Measurements from ENCODE around the gene FAM131A.
"Not testable (repeated sequence)": the region's sequence is repeated elsewhere in the genome, so short reads cannot be mapped to it uniquely, and the experiment has no call there.

Gene FAM131A

DNA sequence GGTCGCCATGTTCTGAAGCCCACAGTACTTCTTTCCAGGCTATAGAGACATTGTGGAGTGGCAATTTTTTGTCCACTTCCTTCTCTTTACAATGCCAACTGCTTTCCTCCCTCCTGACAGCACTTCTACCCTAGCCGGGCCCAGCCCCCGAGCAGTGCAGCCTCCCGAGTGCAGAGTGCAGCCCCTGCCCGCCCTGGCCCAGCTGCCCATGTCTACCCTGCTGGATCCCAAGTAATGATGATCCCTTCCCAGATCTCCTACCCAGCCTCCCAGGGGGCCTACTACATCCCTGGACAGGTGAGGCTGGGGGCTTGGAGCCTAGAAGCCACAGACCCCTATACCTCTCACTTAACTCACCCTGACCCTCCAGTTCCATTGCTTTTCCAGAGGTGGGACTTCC is 20.2 kb upstream of the FAM131A start:
- no peak for DNase-seq

DNA sequence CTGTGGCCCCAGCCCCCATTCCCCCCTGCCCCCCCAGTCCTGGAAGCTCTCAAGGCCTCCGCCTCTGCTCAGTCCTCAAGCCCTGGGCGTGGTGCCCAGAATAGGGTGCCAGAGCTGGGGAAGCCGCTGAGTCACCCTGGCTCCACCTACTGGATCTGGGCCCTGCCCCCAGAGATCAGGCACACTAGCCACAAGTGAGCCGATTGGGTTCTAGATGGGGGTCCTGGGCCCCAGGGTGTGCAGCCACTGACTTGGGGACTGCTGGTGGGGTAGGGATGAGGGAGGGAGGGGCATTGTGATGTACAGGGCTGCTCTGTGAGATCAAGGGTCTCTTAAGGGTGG is 17.3 kb upstream of the FAM131A start:
- DNase-seq: peak in 1 of 2 experiments; percentile 17

DNA sequence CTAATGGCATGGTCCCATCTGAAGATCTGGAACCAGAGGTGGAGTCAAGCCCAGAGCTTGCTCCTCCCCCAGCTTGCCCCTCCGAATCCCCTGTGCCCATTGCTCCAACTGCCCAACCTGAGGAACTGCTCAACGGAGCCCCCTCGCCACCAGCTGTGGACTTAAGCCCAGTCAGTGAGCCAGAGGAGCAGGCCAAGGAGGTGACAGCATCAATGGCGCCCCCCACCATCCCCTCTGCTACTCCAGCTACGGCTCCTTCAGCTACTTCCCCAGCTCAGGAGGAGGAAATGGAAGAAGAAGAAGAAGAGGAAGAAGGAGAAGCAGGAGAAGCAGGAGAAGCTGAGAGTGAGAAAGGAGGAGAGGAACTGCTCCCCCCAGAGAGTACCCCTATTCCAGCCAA is 15.7 kb upstream of the FAM131A start:
- no peak for DNase-seq

DNA sequence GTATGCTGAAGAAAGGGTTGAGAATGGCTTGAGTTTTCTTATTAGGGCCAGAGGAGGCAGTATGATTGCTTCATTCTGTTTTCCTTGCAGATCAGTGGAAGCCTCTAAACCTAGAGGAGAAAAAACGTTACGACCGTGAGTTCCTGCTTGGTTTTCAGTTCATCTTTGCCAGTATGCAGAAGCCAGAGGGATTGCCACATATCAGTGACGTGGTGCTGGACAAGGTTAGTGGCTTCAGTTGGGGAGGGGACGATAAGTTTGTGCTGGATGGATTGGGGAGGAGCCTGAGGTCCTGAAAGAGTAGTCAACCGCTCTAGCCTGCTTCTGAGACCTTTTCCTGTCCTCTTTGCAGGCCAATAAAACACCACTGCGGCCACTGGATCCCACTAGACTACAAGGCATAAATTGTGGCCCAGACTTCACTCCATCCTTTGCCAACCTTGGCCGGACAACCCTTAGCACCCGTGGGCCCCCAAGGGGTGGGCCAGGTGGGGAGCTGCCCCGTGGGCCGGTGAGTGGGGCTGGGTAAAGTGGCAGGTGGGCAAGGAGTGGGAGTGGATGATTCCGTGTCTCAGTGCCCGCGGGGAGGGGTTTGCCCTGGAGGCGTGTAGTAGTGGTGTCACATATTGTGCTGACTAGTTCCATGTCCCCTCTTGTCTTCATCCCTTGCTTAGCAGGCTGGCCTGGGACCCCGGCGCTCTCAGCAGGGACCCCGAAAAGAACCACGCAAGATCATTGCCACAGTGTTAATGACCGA is 14.5 kb upstream of the FAM131A start:
- no peak for DNase-seq

DNA sequence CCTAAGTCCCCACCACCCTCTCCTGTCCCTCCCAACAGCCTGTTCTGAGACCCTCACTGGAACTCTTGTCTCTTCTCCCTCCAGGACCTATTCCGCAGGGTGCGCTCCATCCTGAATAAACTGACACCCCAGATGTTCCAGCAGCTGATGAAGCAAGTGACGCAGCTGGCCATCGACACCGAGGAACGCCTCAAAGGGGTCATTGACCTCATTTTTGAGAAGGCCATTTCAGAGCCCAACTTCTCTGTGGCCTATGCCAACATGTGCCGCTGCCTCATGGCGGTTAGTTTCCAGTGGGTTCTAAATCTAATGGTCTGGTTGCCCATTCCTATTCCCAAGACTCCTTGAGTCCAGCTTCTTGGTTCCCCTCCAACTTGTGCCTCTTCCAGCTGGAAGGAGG is 13.7 kb upstream of the FAM131A start:
- no peak for DNase-seq

DNA sequence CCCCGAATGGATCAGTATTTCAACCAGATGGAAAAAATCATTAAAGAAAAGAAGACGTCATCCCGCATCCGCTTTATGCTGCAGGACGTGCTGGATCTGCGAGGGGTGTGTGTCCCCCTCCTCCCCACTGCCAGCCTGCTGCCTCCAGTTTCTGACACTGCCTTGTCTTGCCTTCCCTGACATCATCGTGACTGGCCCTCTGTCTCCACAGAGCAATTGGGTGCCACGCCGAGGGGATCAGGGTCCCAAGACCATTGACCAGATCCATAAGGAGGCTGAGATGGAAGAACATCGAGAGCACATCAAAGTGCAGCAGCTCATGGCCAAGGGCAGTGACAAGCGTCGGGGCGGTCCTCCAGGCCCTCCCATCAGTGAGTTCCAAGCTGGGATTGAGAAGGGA is 12.1 kb upstream of the FAM131A start:
- DNase-seq: no peak

DNA sequence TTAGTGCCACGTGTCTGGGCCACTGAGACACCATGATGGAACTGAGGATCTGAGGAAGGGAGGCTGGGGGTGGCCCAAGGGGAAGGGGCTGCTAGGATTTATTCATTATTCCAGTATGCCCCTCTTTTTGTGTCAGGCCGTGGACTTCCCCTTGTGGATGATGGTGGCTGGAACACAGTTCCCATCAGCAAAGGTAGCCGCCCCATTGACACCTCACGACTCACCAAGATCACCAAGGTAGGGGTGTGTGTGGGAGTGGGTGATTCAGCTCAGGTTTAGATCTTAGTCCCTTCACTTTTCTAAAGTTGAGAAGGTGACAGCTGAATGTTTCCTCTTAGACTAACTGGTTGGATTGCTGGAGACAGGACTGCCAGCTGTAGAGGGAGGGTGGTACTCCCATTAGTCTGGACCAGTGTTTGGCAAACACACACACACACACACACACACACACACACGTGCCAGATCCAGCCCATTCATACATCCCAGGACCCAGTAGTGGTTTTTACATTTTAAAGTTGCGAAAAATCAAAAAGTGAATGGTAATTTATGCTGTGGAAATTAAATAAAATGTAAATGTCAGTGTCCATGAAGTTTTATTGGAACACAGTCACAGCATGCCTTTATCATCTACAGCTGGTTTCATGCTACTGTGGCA is 11.6 kb upstream of the FAM131A start:
- DNase-seq: no peak

DNA sequence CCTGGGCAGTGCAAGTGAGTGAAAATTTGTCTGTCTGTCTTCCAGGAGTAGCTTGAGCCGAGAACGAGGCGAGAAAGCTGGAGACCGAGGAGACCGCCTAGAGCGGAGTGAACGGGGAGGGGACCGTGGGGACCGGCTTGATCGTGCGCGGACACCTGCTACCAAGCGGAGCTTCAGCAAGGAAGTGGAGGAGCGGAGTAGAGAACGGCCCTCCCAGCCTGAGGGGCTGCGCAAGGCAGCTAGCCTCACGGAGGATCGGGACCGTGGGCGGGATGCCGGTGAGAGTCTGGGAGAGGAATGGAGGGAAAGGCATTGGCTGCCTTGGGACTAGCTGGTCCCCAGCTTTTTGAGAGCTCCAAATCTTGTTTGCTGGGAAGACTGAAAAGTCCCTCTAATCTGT is 10.2 kb upstream of the FAM131A start:
- no peak for DNase-seq

DNA sequence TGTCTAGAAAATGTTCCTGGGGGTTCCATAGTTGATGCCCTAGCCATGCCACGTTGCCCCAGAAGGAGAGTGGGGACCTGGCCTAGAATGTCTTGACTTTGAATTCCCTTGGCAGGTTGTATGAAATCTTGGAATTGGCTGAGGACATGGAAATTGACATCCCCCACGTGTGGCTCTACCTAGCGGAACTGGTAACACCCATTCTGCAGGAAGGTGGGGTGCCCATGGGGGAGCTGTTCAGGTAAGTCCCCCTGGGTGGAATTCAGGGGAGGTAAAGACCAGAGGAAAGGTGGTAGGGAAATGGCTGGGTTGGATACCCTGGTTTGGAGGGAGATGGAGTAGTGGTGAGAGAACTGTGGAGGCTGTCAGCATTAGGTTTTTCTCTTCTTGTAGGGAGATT is 8.9 kb upstream of the FAM131A start:
- no peak for DNase-seq

DNA sequence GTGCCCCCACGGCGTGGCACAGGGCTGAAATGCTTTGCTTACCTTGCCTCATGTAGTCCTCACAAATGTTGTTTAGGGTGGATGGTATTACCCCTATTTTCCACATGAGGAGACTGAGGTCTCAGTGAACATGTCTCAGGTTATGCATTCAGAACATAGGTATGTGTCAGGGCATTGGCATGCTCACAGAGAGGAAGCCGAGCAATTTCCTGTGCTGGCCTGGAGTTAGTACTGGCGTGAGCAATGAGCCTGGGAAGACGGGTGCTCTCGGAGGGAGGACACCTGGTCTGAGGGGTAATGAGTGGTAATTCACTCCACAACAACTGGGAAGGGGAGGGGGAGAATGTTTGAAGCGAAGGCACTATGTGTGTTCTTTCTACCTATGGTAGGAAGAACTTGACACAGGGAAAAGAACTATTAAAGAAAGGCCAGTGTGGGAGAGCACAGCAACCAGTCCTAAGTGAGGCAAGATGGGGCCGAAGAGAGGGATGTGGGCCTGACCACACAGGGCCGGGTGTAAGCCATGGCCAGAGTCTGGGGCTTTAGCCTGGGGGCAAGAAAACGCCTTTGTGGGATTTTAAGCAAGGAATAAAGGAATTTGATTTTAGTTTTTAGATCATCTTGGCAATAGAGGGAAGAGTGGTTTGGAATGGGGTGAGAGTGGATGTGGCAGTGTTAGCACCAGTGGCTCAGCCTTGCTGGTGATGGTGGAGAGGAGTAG is 4.9 kb upstream of the FAM131A start:
- DNase-seq: no peak

DNA sequence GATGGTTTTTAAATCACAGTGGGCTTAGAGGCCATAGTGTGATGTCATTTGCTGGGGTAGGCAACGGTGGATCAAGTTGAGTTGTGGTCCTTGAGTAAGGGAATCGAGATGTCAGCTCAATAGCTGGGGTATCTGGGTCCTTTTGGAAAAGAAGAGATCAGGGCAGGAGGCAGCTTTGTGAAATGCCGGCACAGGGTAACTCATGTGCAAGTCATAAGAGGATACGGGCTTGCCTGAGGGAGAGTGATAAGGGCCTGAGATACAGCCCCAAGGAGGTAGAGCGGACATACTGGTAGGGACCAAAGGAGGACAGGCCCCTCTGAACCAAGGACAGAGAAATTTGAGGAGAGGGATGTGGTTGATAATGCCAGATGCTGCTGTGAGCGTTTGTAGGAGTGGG is 4.2 kb upstream of the FAM131A start:
- DNase-seq: no peak

DNA sequence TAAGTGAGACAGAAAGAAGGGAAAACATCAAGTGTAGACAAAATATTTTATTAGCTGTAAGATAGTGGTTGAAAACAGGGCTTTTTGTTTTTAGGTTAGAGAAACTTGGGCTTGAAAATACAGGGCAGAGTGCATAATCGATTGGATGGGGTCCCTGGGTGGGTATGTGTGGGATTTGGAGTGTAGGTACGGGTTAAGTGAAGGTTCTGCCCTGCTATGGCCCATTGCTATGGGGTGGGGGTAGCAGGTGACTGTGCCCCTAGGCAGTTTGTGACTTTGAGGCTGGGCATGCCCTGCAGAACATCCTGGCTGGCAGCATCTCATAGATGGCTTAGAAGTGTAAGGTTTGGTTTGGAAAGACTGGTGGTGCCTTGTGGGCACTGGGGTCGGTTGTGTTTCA is 3.7 kb upstream of the FAM131A start:
- no peak for DNase-seq

DNA sequence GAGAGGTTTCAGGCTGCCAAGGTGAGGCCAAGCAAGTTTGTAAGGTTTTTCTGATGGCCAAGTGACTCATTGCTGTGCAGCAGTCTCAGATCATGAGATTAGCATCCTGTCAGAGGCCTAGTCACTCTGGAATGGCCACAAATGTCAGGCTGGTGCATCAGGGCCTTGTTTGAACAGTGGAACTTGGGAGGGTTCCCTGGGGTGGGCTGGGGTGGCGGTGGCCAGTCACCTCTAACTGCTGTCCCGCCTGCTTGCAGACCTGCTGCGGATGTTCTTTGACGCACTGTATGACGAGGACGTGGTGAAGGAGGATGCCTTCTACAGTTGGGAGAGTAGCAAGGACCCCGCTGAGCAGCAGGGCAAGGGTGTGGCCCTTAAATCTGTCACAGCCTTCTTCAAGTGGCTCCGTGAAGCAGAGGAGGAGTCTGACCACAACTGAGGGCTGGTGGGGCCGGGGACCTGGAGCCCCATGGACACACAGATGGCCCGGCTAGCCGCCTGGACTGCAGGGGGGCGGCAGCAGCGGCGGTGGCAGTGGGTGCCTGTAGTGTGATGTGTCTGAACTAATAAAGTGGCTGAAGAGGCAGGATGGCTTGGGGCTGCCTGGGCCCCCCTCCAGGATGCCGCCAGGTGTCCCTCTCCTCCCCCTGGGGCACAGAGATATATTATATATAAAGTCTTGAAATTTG is 2.8 kb upstream of the FAM131A start:
- no peak for DNase-seq

DNA sequence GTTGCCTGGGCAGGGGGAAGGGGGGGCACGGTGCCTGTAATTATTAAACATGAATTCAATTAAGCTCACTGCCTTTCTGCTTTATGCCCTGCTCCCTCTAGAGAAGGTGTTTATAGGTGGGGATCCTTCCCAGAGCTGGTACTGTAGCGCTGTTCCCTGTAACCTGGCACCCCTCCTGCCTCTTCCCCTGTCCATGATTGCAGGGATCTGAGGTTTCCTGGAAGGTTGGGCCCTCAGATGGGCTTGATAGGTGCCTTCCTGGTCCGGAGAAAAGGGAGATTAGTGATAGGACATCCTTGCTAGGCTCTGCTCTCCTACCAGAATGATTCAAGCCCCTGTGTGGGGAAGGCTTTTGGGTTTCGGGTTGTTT is 2.1 kb upstream of the FAM131A start:
- DNase-seq: no peak

DNA sequence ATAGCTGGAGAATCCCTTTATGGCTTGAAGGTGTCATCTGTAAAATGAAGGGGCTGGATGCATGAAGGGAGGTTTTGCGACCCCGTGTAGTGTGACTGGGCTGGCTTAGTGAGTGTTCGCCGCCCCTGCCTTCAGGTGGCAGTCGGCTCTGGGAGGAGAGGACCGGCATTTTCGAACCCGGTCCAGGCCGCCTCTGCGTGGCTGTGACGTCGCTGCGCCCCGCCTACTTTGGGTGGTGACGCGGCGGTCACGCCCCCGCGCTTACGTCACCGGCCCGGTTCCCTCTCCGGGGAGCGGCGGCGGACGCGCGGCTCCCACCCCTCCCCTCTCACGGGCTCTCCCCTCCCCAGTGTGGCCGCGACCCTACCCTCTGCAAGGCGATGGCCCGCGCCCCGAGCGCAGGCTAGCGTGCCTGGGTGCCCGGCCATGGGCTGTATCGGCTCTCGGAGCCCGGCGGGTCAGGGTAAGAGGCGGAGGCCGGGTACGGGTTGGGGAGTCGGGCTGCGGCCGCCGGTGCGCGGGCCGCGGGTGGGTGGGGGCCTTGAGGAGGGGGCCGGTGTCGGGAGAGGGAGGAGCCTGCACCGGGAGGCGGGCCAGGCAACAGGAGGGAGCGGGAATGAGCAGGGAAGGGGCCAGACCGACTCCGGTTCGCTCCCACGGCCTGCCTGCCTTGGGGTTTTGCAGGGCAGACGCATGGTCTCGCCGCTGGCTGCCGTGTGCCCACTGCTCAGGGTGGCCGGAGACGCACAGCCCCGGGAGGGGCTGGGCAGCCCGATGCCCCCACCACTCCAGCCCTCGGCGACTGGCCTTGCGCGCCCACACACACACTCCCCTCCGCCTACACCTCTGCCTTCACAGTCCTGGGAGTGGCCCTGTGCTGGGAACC is 1.5 kb upstream of the FAM131A start:
- DNase-seq: peak in 1 of 2 experiments; percentile 38

DNA sequence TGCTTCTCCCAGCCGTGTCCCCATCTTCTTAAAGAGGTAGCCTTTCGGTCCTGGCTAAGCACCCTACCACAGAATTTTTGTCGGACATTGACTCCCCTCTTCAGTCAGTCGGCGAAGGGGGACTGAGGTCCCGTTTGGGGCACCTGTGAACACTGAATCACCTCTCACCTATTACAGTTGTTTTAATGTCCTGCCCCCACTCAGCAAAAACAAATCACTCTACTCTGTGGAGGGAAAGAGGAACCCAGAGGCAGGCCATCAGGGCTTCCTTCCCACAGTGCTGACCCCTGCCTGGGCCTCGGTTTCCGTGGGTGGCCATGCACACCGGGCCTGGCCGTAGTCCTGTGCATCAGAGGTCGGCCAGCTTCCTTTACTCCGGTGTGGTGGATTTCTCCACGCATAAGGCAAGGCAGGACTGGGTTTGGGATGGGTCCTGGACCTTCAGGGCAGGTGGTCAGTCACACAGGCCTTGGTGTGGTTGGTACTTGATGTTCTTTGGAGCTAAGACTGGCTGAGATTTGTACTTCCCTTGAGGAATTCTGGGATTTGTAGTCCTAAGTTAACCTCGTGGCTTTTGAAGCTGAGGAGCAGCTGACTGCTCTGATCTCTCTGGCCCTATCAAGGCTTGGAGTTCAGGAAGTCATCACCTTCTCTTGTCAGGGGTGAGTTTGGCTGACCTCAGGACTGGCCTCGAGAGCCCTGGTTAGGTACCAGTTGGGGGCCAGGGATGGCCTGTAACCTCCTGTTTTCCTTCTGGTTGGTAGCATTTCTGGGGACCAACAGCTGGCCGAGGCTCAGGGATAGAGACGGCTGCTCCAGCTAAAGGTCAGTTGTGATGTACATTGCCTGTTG is 627 bp upstream of the FAM131A start:
- peak; percentile 2 to 17 for DNase-seq

DNA sequence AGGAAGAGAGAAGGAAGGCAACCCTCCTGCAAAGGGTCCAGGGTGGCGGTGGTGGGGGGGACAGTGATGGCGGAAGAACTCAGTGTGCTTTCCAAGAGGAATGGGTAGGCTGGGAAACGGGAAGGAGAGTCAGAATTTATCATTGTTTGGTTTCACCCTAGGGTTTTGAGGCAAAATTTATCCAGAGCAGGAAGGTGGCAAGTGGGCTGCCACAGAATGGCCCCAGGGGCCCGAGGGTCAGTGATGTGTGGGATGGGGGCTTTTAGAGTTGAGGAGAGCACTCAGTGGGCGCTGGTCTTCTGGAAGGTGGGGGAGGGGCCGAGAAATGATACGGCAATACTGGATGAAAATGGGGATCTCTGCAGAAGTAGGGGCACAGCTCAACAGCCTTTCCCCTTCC is 581 bp downstream of the FAM131A start:
- no peak for DNase-seq

DNA sequence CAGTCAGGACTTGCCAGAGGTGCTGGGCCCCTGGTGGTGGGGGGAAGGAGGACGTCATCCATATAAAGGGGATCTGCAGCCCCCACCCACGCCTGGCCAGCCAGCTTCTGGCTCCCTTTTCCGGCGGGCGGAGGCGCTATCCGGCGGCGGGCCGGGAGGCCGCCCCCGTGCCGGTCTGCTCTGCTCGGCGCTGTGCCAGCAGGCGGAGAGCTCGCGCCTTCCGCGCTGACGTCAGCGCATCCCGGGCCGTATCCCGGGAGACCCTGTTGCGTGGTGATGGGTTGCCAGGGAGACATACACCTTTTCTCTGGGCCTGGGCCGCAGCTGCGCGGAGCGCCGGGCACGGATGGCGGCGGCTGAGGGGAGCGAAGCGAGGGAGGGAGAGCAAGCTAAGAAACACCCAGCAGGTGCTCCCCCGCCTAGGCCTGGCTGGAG is 1.1 kb downstream of the FAM131A start:
- DNase-seq: peak in 1 of 2 experiments; percentile 80

DNA sequence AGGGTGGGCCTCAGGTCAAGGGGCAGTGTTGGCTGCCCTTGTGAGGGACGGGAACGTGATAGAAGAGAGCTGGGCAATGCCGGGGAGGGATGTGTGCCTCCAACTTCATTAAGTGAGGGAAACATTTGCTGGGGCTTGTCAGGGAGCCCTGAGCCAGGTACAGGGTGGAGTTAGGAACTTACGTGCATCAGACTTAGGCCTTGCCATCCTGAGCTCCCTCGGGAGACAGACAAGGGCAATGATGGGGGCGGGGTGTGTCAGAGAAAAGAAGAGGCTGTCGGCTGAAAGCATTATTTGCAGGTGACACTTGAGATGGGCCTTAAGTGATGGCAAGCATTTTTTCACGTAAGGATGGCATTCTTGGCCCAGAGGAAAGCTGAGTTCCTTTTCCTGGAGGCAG is 1.6 kb downstream of the FAM131A start:
- DNase-seq: no peak

DNA sequence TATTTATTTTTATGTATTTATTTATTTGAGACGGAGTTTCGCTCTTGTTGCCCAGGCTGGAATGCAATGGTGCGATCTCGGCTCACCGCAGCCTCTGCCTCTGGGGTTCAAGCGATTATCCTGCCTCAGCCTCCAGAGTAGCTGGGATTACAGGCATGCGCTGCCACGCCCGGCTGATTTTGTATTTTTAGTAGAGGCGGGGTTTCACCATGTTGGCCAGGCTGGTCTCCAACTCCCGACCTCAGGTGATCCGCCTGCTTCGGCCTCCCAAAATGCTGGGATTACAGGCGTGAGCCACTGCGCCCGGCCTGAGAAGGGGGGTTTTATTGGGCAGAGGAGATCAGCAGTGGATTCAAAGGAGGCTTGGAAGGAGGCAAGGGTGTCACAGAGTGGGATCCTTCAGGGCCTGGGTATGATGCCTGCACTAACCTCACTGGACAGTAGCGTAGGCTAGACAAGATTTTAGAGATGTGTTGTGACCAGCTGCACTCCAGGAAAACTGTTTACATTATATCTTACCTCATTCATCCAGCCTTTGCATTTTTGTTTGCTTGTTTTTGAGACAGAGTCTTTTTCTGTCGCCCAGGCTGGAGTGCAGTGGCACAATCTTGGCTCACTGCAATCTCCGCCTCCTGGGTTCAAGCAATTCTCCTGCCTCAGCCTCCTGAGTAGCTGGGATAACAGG is 2.2 kb downstream of the FAM131A start:
- not testable (repeated sequence) for DNase-seq

DNA sequence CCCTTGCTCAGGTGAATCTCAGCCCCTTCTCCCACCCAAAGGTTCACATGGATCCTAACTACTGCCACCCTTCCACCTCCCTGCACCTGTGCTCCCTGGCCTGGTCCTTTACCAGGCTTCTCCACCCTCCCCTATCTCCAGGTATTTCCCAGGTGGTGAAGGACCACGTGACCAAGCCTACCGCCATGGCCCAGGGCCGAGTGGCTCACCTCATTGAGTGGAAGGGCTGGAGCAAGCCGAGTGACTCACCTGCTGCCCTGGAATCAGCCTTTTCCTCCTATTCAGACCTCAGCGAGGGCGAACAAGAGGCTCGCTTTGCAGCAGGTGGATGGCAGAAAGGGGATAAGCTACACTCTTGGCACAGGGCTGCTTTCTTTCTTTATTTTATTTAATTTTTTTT is 4.5 kb downstream of the FAM131A start:
- no peak for DNase-seq

Measured in cerebellar nuclear complex (tissue), 1 donor.